A172 (cell line): ENCODE results near the gene DQX1. TPM values are rescaled to one million over a fixed set of nuclear protein-coding genes. Genes with fewer than 3 reads are reported as not detected.
"Not testable (repeated sequence)": the region's sequence is repeated elsewhere in the genome, so short reads cannot be mapped to it uniquely, and the experiment has no call there.

ENCODE experiments used
- DNase-seq: peaks from one replicate; pipeline ENCODE4 v3.0.0-alpha.2; 2015; ENCODE audit warnings: low spot score
- total RNA-seq: library from RNA; depleted of rRNA; stranded (reverse); fragments of >200 nt; shearing (Covaris generic); gene quantifications from 2 replicates; pipeline ENCODE4 v1.2.3, GENCODE V29; 2014; rRNA removed

The DQX1 gene
- 0.17 TPM in 1 of 2 replicates, not detected in the other for total RNA-seq

GRCh38 chr2:74525717-74526648, at the start of gene DQX1:
TSS of gene DQX1 (minus strand) at chr2:74526231. CDS start at chr2:74525729, 502 bp downstream.
- DNase-seq = peak; percentile 19

- DNase-seq = no peak
These were observed 49.3 kb upstream of the DQX1 start for GRCh38 chr2:74575320-74575719.

- DNase-seq = peak; percentile 83
These were observed 47.9 kb upstream of the DQX1 start for GRCh38 chr2:74573747-74574562.

- DNase-seq = no peak
These were observed 46.3 kb upstream of the DQX1 start for GRCh38 chr2:74572178-74572925.

GRCh38 chr2:74571058-74571457, 45.0 kb upstream of the DQX1 start:
- DNase-seq = no peak

- no peak for DNase-seq
These were observed 43.7 kb upstream of the DQX1 start for GRCh38 chr2:74569686-74570085.

GRCh38 chr2:74567881-74568280, 41.9 kb upstream of the DQX1 start:
- peak; percentile 74 for DNase-seq

GRCh38 chr2:74566754-74567085, 40.7 kb upstream of the DQX1 start:
- peak; percentile 83 for DNase-seq

GRCh38 chr2:74566076-74566753, 40.2 kb upstream of the DQX1 start:
- DNase-seq = no peak

GRCh38 chr2:74564222-74564621, 38.2 kb upstream of the DQX1 start:
- peak; percentile 92 for DNase-seq

- peak; percentile 40 for DNase-seq
These were observed 36.2 kb upstream of the DQX1 start for GRCh38 chr2:74562126-74562775.

- not testable (repeated sequence) for DNase-seq
These were observed 35.0 kb upstream of the DQX1 start for GRCh38 chr2:74561022-74561421.

- DNase-seq = peak; percentile 59
These were observed 34.6 kb upstream of the DQX1 start for GRCh38 chr2:74560591-74560990.

- DNase-seq = no peak
These were observed 33.9 kb upstream of the DQX1 start for GRCh38 chr2:74559912-74560311.

- no peak for DNase-seq
These were observed 32.5 kb upstream of the DQX1 start for GRCh38 chr2:74558284-74559230.

GRCh38 chr2:74556831-74557370, 30.9 kb upstream of the DQX1 start:
- no peak for DNase-seq

- DNase-seq = no peak
These were observed 30.1 kb upstream of the DQX1 start for GRCh38 chr2:74556159-74556558.

GRCh38 chr2:74555610-74556103, 29.6 kb upstream of the DQX1 start:
- DNase-seq = no peak
